Measurements from ENCODE around the gene FAM47A. TPM values are rescaled to one million over a fixed set of nuclear protein-coding genes. Genes with fewer than 3 reads are reported as not detected.

Gene FAM47A
- total and polyA plus RNA-seq, 8 donors, result not detected

DNA sequence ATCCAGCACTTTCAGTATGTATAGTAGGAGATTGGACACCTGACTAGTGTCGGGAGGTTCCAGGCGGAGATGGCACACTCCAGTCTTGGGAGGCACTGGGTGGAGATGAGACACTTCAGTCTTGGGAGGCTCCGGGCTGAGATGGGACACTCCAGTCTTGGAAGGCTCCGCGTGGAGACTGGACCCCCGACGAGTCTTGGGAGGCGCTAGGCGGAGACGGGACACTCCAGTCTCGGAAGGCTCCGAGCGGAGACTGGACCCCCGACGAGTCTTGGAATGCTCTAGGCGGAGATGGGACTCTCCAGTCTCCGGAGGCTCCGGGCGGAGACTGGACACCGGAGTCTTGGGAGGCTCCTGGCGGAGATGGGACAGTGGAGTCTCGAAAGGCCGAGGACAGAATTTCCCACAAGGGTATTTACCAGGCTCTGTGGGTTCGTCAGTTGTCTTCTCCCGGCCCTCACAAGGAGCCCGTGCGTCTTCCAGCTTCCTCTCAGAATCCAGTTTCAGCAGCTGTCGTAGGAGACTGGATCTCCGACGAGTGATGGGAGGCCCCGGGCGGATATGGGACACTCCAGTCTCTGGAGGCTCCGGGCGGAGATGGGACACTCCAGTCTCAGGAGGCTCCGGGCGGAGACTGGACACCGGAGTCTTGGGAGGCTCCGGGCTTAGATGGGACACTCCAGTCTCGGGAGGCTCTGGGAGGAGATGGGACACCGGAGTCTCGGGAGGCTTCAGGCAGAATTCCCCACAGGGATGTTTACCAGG is 952 bp downstream of the FAM47A start:
- Histone ChIP-seq H3K4me3 (no peak overlapping the region), H3K9me3 (no peaks in the 10 kb centered on the region), H3K27me3 (no peaks in the 10 kb centered on the region), H3K4me1 (no peaks in the 10 kb centered on the region), H3K27ac (no peak overlapping the region), H3K36me3 (no peaks in the 10 kb centered on the region)
- DNase-seq (peak in 1 of 6 donors; percentile 6), FAIRE-seq (no peak), ATAC-seq (no peak)
- TF ChIP-seq, protein P1, sequence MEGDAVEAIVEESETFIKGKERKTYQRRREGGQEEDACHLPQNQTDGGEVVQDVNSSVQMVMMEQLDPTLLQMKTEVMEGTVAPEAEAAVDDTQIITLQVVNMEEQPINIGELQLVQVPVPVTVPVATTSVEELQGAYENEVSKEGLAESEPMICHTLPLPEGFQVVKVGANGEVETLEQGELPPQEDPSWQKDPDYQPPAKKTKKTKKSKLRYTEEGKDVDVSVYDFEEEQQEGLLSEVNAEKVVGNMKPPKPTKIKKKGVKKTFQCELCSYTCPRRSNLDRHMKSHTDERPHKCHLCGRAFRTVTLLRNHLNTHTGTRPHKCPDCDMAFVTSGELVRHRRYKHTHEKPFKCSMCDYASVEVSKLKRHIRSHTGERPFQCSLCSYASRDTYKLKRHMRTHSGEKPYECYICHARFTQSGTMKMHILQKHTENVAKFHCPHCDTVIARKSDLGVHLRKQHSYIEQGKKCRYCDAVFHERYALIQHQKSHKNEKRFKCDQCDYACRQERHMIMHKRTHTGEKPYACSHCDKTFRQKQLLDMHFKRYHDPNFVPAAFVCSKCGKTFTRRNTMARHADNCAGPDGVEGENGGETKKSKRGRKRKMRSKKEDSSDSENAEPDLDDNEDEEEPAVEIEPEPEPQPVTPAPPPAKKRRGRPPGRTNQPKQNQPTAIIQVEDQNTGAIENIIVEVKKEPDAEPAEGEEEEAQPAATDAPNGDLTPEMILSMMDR (IDR thresholded peaks at IDR 0.05), result no peak
- 85 to 91% methylated on average over 41 of the region's 41 CpGs for WGBS, 2 donors
- intact Hi-C loops (cut with DNase I), result no loop called here

DNA sequence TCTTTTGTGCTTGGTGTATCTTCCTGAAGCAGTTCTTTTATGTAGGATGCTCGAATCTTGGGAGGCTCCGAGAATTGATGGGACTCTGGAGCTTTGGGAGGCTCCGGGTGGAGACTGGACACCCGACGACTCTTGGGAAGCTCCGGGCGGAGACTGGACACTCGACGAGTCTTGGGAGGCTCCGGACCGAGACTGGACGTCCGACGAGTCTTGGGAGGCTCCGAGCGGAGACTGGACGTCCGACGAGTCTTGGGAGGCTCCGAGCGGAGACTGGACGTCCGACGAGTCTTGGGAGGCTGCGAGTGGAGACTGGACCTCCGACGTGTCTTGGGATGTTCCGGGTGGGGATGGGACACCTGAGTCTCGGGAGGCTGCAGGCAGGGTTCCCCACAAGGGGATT is 1.6 kb downstream of the FAM47A start:
- TF ChIP-seq, protein P1 (IDR thresholded peaks at IDR 0.05), result no peak
- no peaks in the 10 kb centered on the region for H3K27me3 ChIP-seq
- no peak overlapping the region for H3K27ac ChIP-seq
- no peak for FAIRE-seq
- DNase-seq, result no peak
- intact Hi-C loops (cut with DNase I), result no loop called here
- WGBS, 2 donors, result 78 to 81% methylated on average over 23 to 29 of the region's 29 CpGs
- H3K36me3 ChIP-seq, result no peaks in the 10 kb centered on the region
- ATAC-seq, result no peak
- H3K4me1 ChIP-seq, result no peaks in the 10 kb centered on the region
- H3K4me3 ChIP-seq, result no peak overlapping the region
- no peaks in the 10 kb centered on the region for H3K9me3 ChIP-seq

DNA sequence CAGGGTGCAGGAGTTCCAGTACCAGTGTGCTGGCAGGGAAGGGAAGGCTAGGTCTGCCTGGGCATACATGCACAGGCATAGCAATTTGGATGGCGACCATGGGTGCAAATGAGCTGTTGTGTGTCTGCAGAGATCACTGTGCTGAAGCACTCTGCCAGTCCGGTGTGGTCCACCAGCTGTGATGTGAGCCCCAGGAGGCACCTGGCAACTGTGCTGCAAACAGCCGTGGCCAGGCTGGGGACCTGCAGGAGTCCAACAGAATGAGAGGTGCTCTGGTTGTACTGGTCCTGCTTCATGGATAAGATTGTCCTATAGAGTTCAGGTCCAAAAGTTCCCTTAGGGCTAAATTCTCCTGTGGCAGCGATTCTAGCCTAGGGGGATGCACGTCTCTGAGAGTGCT is 6.1 kb downstream of the FAM47A start:
- Histone ChIP-seq H3K4me1 (no peaks in the 10 kb centered on the region), H3K9me3 (no peaks in the 10 kb centered on the region), H3K36me3 (no peaks in the 10 kb centered on the region), H3K27ac (no peak overlapping the region), H3K4me3 (no peak overlapping the region), H3K27me3 (no peaks in the 10 kb centered on the region)
- TF ChIP-seq, protein P1 (IDR thresholded peaks at IDR 0.05), result no peak
- intact Hi-C loops (cut with DNase I), result no loop called here
- DNase-seq, result no peak
- 65 to 72% methylated on average over 5 of the region's 5 CpGs for WGBS, 2 donors
- ATAC-seq, result no peak
- FAIRE-seq, result no peak

DNA sequence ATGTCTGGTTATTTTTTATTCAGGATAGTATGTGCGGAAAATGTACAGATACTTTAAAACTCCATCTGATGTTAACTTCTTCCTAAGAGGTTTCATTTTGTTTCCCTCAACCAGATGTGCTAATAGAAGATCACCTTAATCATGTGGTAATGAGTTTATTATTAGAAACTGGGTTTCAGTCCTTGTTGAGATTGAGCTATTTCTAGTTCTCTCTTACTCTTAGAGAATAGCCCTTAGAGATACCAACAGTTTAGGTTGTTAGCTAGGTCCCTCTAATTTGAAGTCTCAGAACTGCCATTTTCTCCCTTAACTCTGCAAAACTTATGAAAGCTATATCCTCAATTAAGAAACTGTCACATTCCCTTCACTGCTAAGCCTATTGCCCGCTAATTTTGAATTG is 13.0 kb downstream of the FAM47A start:
- DNase-seq (no peak), ATAC-seq (no peak), FAIRE-seq (no peak)
- no peaks in the 10 kb centered on the region for H3K4me1 ChIP-seq
- H3K36me3 ChIP-seq, result no peaks in the 10 kb centered on the region
- no peaks in the 10 kb centered on the region for H3K9me3 ChIP-seq
- TF ChIP-seq, protein P1 (IDR thresholded peaks at IDR 0.05), result no peak
- 27 to 41% methylated on average over 2 of the region's 2 CpGs for WGBS, 2 donors
- no peak overlapping the region for H3K27ac ChIP-seq
- H3K4me3 ChIP-seq, result no peak overlapping the region
- intact Hi-C loops (cut with DNase I), result no loop called here
- no peaks in the 10 kb centered on the region for H3K27me3 ChIP-seq

DNA sequence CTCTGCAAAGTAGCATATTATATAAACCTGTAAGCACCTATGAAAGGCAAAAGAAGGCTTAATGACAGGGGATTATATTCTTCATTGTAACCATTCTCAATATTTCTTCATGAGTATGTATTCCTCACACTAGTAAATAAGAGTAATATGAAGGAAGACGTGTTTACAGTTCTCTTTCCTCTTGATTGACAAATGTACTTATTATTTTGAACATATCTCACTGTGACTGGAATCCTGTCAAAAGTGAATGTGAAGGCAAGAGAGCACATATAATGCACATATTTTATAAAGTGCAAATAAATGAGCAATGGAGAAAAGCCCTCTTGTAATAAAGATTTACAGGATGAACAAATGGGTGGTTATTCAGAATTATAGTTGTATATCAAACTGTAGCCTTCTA is 19.7 kb downstream of the FAM47A start:
- H3K36me3 ChIP-seq, result no peaks in the 10 kb centered on the region

More for the DNA sequence above, 19.7 kb downstream of the FAM47A start:
- no peak for FAIRE-seq
- H3K27me3 ChIP-seq, result peaks cover 0 to 8% (median 0%) of the 10 kb centered on the region in 4 donors
- ATAC-seq, result no peak
- no peak overlapping the region for H3K4me3 ChIP-seq
- no peaks in the 10 kb centered on the region for H3K9me3 ChIP-seq
- DNase-seq, result no peak
- TF ChIP-seq, protein P1 (IDR thresholded peaks at IDR 0.05), result no peak
- H3K4me1 ChIP-seq, result no peaks in the 10 kb centered on the region
- WGBS, 2 donors, result 20 to 29% methylated on average over 1 of the region's 1 CpG
- intact Hi-C loops (cut with DNase I), result no loop called here
- H3K27ac ChIP-seq, result no peak overlapping the region
